Mucosa of gallbladder (tissue), 1 donor: ENCODE results near the gene GPATCH3. TPM values are rescaled to one million over a fixed set of nuclear protein-coding genes. Genes with fewer than 3 reads are reported as not detected.
"Not testable (repeated sequence)": the region's sequence is repeated elsewhere in the genome, so short reads cannot be mapped to it uniquely, and the experiment has no call there.

ENCODE experiments used
- DNase-seq: peaks from one replicate; pipeline ENCODE4 v3.0.0-alpha.2; 2020; ENCODE audit warnings: low spot score
- total RNA-seq: library from RNA; stranded (reverse); gene quantifications from one replicate; pipeline ENCODE4 v1.2.1, GENCODE V29; 2021
- donor health status: DM: no; HTN: no; CAD: no.

GPATCH3 gene
- total RNA-seq, 1 donor from 2014 or later, result 13.7 TPM

GRCh38 chr1:26847826-26848225 is 52.4 kb downstream of the GPATCH3 start:
- not testable (repeated sequence) for DNase-seq

- DNase-seq, result no peak
These were observed 55.7 kb downstream of the GPATCH3 start for GRCh38 chr1:26844424-26845196.

Other genes with a start within 250 kb of the GPATCH3 start
- gene ARID1A, start 204.5 kb downstream of the GPATCH3 start, total RNA-seq, result 83.6 TPM
- 19.3 TPM for gene PIGV, start 112.5 kb downstream of the GPATCH3 start, total RNA-seq
- 20.4 TPM for gene ZDHHC18, start 73.8 kb downstream of the GPATCH3 start, total RNA-seq
- gene SFN, start 37.3 kb downstream of the GPATCH3 start, total RNA-seq, result 37.1 TPM
- 31.5 TPM for gene GPN2, start 10.2 kb downstream of the GPATCH3 start, total RNA-seq
- gene NR0B2, start 13.5 kb upstream of the GPATCH3 start, total RNA-seq, result 98.9 TPM
- gene NUDC, start 21.3 kb upstream of the GPATCH3 start, total RNA-seq, result 70.8 TPM
- 20.8 TPM for gene KDF1, start 60.0 kb upstream of the GPATCH3 start, total RNA-seq
- 296 TPM for gene TRNP1, start 93.2 kb upstream of the GPATCH3 start, total RNA-seq
- gene TENT5B, start 112.4 kb upstream of the GPATCH3 start, total RNA-seq, result 9.3 TPM